Measurements from ENCODE around the gene CD40. TPM values are rescaled to one million over a fixed set of nuclear protein-coding genes. Genes with fewer than 3 reads are reported as not detected.
A peak's percentile ranks its signal among the peaks of the same experiment; 100 is the strongest.

CD40 gene
- total RNA-seq, 1 donor from 2014 or later = 57.6 TPM

DNA sequence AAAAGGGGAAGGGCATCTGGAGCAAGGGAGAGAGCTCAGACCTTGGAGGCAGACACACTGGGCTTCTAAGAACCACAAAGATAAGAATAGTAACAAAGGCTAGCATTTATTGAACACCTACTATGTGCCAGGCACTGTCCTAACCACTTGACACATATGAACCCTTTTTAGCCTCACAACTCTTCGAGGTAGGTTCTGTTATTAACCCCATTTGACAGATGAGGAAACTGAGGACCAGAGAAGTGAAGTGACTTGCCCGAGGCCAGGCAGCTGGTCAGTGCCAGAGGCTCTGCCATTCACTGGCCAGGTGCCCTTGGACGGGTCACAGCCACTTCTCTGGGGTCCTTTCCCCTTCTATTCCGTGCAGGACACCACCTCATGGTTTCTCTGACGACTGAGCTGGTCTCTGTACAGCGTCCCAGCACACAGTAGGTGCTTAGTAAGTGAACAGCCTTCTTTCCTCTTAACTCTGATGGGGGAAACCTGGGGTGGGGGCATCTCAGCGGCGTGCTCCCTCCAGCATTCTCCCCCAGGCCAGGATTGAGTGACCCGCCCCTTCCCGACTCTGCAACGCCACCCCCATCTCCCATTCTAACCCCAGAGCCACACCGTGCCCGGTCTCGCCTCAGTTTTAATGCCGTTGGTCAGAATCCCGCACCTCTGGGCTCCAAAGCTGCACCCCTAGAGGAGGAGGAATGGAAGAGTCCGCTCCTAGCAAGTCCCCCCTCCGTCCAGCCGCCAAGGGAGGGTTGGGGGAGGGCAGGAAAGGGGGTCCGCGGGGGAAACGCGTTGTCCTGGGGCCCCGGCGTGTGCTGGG, 55.7 kb downstream of the CD40 start:
- TF ChIP-seq, protein P1, sequence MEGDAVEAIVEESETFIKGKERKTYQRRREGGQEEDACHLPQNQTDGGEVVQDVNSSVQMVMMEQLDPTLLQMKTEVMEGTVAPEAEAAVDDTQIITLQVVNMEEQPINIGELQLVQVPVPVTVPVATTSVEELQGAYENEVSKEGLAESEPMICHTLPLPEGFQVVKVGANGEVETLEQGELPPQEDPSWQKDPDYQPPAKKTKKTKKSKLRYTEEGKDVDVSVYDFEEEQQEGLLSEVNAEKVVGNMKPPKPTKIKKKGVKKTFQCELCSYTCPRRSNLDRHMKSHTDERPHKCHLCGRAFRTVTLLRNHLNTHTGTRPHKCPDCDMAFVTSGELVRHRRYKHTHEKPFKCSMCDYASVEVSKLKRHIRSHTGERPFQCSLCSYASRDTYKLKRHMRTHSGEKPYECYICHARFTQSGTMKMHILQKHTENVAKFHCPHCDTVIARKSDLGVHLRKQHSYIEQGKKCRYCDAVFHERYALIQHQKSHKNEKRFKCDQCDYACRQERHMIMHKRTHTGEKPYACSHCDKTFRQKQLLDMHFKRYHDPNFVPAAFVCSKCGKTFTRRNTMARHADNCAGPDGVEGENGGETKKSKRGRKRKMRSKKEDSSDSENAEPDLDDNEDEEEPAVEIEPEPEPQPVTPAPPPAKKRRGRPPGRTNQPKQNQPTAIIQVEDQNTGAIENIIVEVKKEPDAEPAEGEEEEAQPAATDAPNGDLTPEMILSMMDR (IDR thresholded peaks at IDR 0.05; ENCODE audit: insufficient read depth, low read length, poor library complexity, severe bottlenecking) = no peak
- Histone ChIP-seq H3K4me3 (ENCODE audit: low read depth, low read length) (no peak overlapping the region), H3K27me3 (ENCODE audit: control insufficient read depth, insufficient read depth, low read length) (peaks cover 52% of the 10 kb centered on the region), H3K36me3 (ENCODE audit: control insufficient read depth, insufficient read depth, low read length) (no peaks in the 10 kb centered on the region)
- no peak for DNase-seq (ENCODE audit: low read depth)

DNA sequence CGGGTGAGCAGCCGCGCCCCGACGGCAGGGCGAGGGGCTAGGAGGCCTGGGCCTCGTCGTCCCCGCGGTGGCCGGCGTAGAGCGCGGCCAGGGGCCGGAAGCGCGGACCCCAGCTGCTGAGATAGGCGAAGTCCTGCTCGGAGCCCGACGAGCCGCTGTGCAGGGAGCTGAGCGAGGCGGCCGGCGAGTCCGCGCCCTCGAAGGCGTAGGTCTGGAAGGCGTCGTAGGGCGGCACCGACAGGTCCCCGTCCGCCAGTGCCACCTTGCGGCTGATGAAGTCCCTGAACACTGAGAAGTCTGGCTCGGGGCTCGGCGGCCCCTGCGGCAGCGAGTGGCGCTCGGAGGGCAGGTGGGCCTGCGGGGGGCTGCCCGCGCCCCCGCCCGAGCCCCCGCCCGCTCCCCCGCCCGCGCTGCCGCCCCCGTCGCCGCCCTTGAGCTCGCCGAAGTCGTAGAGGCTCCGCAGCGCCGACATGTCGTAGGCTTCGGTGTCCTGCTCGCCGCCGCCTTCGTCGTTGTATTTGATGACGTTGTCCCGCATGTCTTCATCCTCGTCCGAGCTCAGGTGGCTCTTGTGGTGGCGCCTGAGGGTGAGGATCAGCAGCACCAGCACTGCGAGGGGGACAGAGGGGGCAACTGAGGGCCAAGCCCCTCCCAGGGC, 56.5 kb downstream of the CD40 start:
- H3K4me3 ChIP-seq (ENCODE audit: low read depth, low read length) = no peak overlapping the region
- peak; percentile 4 for DNase-seq (ENCODE audit: low read depth)
- TF ChIP-seq, protein P1 (IDR thresholded peaks at IDR 0.05; ENCODE audit: insufficient read depth, low read length, poor library complexity, severe bottlenecking) = peak; percentile 58
- H3K36me3 ChIP-seq (ENCODE audit: control insufficient read depth, insufficient read depth, low read length) = no peaks in the 10 kb centered on the region
- H3K27me3 ChIP-seq (ENCODE audit: control insufficient read depth, insufficient read depth, low read length) = peaks cover 54% of the 10 kb centered on the region

DNA sequence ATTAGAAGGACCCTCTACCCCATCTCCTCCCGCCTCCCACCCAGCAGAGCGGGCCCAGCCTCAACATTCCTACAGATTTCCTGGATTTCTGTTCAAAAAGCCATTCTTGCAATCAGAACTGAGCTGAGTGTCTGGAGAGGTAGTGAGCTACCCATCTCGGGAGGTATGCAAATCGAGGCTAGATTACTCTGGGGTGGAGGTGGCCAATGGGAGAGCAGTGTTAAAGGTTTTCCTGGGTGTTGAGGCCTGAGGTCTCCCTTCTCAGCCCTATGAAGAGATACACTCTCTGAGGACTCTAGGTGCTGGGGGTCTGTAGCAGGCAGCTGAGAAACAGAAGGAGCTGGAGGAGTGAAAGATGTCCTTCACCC, 57.0 kb downstream of the CD40 start:
- TF ChIP-seq, protein P1 (IDR thresholded peaks at IDR 0.05; ENCODE audit: insufficient read depth, low read length, poor library complexity, severe bottlenecking) = no peak
- H3K36me3 ChIP-seq (ENCODE audit: control insufficient read depth, insufficient read depth, low read length) = no peaks in the 10 kb centered on the region
- no peak for DNase-seq (ENCODE audit: low read depth)
- peaks cover 59% of the 10 kb centered on the region for H3K27me3 ChIP-seq (ENCODE audit: control insufficient read depth, insufficient read depth, low read length)
- no peak overlapping the region for H3K4me3 ChIP-seq (ENCODE audit: low read depth, low read length)

DNA sequence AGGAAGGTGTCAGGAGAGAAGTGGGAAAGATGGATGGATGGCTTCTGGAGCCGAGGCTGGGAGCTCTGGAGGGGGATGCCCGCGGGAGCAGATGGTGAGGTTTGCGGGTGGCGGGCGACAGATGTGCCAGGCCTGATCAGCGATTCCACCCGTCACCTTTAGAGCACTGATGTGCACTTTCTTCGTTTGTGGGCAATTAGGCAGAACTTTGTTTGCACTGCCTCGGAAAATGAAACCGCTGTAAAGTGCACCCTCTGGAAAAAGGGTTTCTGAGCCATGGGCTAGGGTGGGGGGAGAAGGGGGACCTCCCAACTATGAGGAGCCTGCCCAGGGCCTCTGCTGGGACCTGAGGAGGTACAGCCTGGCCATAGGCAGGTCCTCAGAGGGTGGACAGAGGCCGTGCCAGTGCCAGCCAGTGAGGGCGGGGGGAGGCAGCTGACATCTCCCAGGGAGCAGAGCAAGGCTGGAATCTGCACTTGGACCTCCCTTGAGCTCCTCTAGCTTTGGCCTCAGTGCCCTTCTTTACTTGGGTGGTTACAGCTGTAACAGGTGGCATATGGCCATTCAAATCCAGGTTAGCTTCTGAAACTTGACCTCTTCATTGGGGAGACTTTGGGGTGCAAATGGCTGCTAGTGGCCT, 58.7 kb downstream of the CD40 start:
- Histone ChIP-seq H3K4me3 (ENCODE audit: low read depth, low read length) (no peak overlapping the region), H3K36me3 (ENCODE audit: control insufficient read depth, insufficient read depth, low read length) (no peaks in the 10 kb centered on the region), H3K27me3 (ENCODE audit: control insufficient read depth, insufficient read depth, low read length) (peaks cover 61% of the 10 kb centered on the region)
- DNase-seq (ENCODE audit: low read depth) = no peak
- TF ChIP-seq, protein P1 (IDR thresholded peaks at IDR 0.05; ENCODE audit: insufficient read depth, low read length, poor library complexity, severe bottlenecking) = no peak

DNA sequence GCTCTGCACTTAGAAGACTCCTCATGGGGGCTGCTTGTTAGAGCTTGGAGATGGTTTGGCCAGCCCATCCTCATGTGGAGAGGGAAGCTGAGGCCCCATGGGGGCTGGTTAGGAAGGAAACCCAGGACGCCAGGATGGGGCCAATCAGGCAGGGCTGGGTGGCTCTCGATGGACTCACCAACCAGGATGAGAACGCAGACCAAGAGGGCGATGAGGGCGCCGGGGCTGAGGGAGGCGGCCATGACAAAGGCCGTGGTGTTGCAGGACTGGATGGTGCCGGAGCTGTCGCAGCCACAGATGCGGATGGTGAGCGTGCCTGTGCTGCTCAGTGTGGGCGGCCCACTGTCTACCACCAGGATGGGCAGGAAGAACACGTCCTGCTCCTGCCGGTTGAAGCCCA, 59.7 kb downstream of the CD40 start:
- TF ChIP-seq, protein P1 (IDR thresholded peaks at IDR 0.05; ENCODE audit: insufficient read depth, low read length, poor library complexity, severe bottlenecking) = no peak
- H3K4me3 ChIP-seq (ENCODE audit: low read depth, low read length) = no peak overlapping the region
- DNase-seq (ENCODE audit: low read depth) = no peak
- H3K36me3 ChIP-seq (ENCODE audit: control insufficient read depth, insufficient read depth, low read length) = no peaks in the 10 kb centered on the region
- peaks cover 60% of the 10 kb centered on the region for H3K27me3 ChIP-seq (ENCODE audit: control insufficient read depth, insufficient read depth, low read length)
